ENCODE results near the gene CRTC2.
A peak's percentile ranks its signal among the peaks of the same experiment; 100 is the strongest.

Gene CRTC2

DNA sequence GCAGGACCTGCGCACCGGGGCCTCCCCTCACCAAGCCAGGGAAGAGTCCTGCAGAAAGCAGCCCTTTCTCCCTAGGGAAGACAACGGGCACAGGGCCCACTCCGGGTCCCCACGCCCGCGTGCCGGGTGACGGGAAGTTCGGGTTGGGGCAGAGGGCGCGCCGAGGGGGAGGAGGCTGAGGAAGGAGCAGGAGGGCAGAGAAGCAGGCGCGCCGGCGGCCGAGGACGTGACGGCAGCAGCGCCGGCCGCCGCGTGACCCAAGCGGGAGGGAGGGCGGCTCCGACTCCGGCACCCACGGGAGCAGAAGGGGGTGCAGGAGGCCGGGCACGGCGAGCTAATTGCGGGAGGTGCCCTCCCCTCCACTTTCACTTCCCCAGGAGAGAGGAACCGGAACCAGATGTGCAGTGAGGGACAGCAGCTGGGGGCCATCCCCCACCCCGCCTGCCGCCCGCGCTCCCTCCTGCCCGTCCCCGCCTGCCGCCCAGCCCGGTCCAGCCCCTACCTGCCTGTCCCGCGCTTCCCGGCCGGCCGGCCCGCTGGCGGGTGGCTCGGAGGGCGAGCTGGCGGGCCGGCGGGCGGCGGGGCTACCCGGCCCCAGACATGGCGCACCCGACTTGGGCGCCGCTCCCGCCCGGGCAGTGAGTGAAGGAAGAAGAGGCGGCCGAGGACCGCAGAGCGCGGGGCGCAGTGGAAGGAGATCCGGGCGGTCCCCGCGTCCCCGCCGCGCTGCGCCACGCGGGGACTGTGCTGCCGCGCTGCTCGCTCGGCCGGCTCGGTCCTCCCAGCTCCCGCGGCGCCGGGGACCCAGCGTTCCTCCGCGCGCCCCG, 12.4 kb downstream of the CRTC2 start:
- DNase-seq = peak; percentile 98 to 100 (median 99)

- peak; percentile 91 to 96 (median 95) for DNase-seq
These were observed 13.1 kb downstream of the CRTC2 start for GRCh38 chr1:153945131-153945794.

GRCh38 chr1:153944827-153945117, 13.6 kb downstream of the CRTC2 start:
- no peak for DNase-seq

GRCh38 chr1:153944005-153944826, 14.2 kb downstream of the CRTC2 start:
- DNase-seq = peak; percentile 55 to 86 (median 79)

DNA sequence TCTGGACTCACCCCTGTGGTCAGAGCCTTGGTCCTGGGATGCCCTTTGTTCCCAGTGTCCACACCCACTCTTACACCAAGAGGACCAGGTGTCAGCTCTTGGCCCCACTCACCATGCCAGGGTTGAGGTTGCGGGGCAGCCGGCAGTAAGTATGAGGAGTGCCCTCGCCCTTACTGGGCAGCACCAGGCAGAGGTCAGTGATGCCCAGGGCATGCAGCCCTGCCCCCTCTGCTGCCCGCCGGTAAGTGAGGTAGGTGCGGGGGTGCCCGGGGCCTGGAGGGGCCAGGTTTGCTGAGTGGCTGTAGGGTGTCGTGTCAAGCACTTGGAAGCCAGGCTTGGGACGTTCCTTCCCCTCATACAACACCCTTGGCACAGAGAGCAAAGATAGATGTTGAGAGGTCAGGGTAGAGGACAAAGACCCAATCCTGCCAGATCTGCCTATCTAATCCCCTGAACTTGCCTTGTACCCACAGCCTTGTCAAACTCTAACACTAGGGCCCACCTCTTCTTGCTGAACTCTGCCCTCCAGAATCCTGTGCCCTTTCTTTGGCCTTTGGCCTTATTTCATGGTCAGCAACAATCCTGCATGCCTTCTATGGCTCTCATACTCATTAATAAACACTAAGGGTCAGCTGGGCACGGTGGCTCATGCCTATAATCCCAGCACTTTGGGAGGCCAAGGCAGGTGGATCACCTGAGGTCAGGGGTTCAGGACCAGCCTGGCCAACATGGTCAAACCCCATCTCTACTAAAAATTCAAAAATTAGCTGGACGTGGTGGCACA, 15.5 kb downstream of the CRTC2 start:
- DNase-seq = no peak

GRCh38 chr1:153941826-153942725, 16.3 kb downstream of the CRTC2 start:
- no peak for DNase-seq

GRCh38 chr1:153940756-153941155, 17.7 kb downstream of the CRTC2 start:
- DNase-seq = no peak

GRCh38 chr1:153939476-153939875, 18.9 kb downstream of the CRTC2 start:
- DNase-seq = no peak

- no peak for DNase-seq
These were observed 19.4 kb downstream of the CRTC2 start for GRCh38 chr1:153938996-153939395.

DNA sequence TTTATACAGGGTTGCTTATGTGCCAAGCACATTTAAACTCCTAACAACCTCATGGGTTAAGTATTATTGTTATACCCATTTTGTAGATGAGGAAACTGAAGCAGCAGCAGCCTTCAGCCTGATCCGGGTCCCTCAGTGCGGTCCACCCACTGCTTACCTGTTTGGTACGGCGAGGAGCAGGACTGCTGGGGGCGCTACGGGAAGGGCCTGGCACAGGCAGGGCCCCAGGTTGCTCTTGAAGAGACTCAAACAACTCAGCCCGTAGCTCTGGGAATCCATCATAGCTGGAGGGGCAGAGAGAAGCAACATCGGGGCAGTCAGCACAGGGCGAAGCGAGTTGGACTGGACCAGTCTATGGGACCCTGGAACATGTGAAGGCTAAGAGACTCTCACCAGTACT, 21.1 kb downstream of the CRTC2 start:
- no peak for DNase-seq

DNA sequence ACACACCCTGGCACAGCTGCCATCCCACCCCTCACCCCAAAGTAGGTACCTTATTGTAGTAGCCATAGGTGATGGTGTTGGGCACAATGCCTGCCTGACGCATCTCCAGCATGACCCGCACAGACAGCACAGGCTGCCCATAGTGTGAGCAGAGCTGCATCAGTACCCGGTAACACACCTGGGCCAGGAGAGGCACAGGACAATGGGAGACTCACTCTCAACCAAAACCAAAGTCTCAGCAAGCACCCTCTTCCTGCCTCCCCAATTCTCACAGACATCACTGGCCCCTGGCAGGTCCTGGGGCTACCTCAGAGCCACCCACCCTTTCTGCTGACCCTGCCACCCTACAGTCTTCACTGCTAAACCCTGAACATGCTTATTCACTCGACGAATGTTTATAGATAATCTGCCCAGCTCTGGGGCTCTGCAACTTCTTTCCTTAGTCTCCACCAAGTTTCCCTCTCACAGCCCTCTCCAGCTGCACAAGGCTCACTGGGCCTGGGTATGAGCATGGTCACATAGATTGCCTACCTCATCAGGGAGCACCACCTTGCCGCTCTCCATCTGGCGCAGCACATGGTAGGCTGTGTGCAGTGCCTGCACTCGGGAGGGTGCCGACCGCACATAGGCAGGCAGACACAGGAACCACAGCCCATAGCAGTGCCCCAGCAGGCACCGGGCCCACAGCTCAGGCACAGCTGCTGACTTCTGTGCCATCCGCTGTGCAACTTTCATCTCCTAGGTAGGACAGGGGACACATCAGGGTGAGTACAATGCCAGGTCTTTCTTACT, 22.2 kb downstream of the CRTC2 start:
- DNase-seq = no peak

DNA sequence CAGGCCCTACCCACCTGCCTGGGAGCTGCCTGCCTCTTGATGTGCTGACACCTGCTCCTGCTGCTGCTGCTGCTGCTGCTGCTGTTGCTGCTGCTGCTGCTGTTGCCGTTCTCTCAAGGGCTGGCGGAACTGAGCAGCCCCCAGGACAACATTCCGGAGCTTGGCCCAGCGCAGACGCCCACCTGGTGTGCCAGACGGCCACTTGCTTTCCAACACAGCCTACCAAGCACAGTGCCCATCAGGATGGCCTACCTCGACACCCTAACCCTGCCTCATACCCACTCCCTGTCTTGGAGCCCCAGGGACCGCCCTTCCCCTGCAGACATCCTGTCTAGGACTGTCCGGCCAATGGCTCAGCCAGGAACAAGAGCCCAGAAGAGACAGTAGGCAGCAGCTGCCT, 23.7 kb downstream of the CRTC2 start:
- no peak for DNase-seq

DNA sequence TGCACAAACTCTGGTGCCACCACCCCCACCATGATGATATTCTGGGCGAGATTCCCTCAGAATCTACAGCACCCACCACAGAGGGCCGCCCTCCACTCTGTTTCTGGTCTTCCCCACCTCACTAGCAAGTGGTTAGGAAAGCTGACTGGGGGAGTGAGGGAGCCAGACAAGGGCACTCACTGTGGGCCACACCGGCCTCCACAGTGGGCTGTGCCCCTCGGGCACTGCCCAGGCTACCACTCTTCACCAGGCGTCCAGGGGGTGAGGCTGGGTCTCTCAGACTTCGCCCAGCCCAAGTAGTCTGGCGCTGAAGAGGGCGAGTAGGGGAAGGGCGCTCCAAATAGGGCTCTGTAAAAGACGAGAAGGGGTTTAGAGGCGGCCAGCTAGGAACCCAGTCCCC, 24.5 kb downstream of the CRTC2 start:
- no peak for DNase-seq

GRCh38 chr1:153933430-153933829, 25.0 kb downstream of the CRTC2 start:
- no peak for DNase-seq

- no peak for DNase-seq
These were observed 26.0 kb downstream of the CRTC2 start for GRCh38 chr1:153932156-153933131.

GRCh38 chr1:153929981-153930948, 28.1 kb downstream of the CRTC2 start:
- DNase-seq = no peak

GRCh38 chr1:153929426-153929825, 29.0 kb downstream of the CRTC2 start:
- no peak for DNase-seq

- DNase-seq = no peak
These were observed 29.5 kb downstream of the CRTC2 start for GRCh38 chr1:153928791-153929341.

Measured in suppressor macrophage (primary cell).